H1 (cell line): ENCODE data around the gene FBN3. TPM values are rescaled to one million over a fixed set of nuclear protein-coding genes. Genes with fewer than 3 reads are reported as not detected.

Experiments used
- CTCF ChIA-PET: fragments of 300-600 bp; sonication (Branson Sonifier 250); formaldehyde crosslinking; loops from one replicate; lab custom pipeline; 2021; ENCODE audit not compliant: partially characterized antibody; lab: Charles Lee
- POLR2A ChIA-PET: fragments of 300-600 bp; sonication (Branson Sonifier 250); formaldehyde crosslinking; loops from one replicate; lab custom pipeline; 2021; ENCODE audit warnings: inconsistent platforms; ENCODE audit not compliant: partially characterized antibody; lab: Charles Lee
- DNase-seq, 2 experiments: peaks; one replicate each; pipeline versions ENCODE4 v3.0.0 to v3.0.0-alpha.2; 2010 to 2022; ENCODE audit warnings: low spot score in 2 of 2, low read depth in 1 of 2, mixed read lengths in 1 of 2
- FAIRE-seq: peaks from 2 replicates; lab custom pipeline; 2011; peaks lifted over from hg19 to GRCh38; lab: Jason Lieb, UNC
- H2AFZ ChIP-seq: 2 replicates; pipeline ENCODE4 v1.8.1; 2012; ENCODE audit warnings: low read length, inconsistent platforms
- H2AK5ac ChIP-seq: 2 replicates; pipeline ENCODE4 v1.6.1; 2013; ENCODE audit warnings: low read depth, low read length
- H2BK120ac ChIP-seq: replicated peaks from 2 replicates; pipeline ENCODE3; 2013; ENCODE audit warnings: low read depth, low read length, inconsistent platforms
- H2BK12ac ChIP-seq: 2 replicates; pipeline ENCODE4 v1.6.1; 2013; ENCODE audit warnings: low read depth, low read length
- H2BK15ac ChIP-seq: 2 replicates; pipeline ENCODE4 v1.6.1; 2013; ENCODE audit warnings: low read length
- H2BK20ac ChIP-seq: 2 replicates; pipeline ENCODE4 v1.6.1; 2013; ENCODE audit warnings: low read length
- H2BK5ac ChIP-seq: 2 replicates; pipeline ENCODE4 v1.6.1; 2013; ENCODE audit warnings: low read depth, low read length
- H3K14ac ChIP-seq: 2 replicates; pipeline ENCODE4 v1.6.1; 2013; ENCODE audit warnings: inconsistent platforms; ENCODE audit not compliant: insufficient read length
- H3K18ac ChIP-seq: 2 replicates; pipeline ENCODE4 v1.6.1; 2013; ENCODE audit warnings: low read length; ENCODE audit errors: extremely low read depth
- H3K23ac ChIP-seq: 2 replicates; pipeline ENCODE4 v1.6.1; 2013; ENCODE audit warnings: inconsistent platforms; ENCODE audit not compliant: insufficient read length
- H3K23me2 ChIP-seq: 2 replicates; pipeline ENCODE4 v1.6.1; 2013; ENCODE audit warnings: low read depth, low read length
- H3K27ac ChIP-seq: 2 replicates; pipeline ENCODE4 v1.6.1; 2011; ENCODE audit warnings: low read depth, low read length, inconsistent platforms
- H3K27me3 ChIP-seq, 4 experiments: replicated peaks in 1 of 4; 1 replicate in 1 of 4; 2 replicates in 3 of 4; pipeline versions ENCODE4 v1.6.1 to v1.8.1; 2011 to 2013; ENCODE audit warnings: low read length in 3 of 4, mild to moderate bottlenecking in 3 of 4, inconsistent platforms in 2 of 4, mixed read lengths in 2 of 4, moderate library complexity in 1 of 4; ENCODE audit not compliant: control insufficient read depth in 3 of 4, insufficient read depth in 3 of 4; ENCODE audit errors: extremely low read depth in 1 of 4
- H3K36me3 ChIP-seq, 4 experiments: 2 replicates each; pipeline versions ENCODE4 v1.6.1 to v1.8.1; 2011 to 2013; ENCODE audit warnings: mild to moderate bottlenecking in 4 of 4, low read length in 3 of 4, moderate library complexity in 2 of 4, control low read depth in 1 of 4, inconsistent platforms in 1 of 4; ENCODE audit not compliant: insufficient read depth in 4 of 4, control insufficient read depth in 2 of 4
- H3K4ac ChIP-seq: replicated peaks from 2 replicates; pipeline ENCODE3; 2013; ENCODE audit warnings: low read length, low read depth, mixed read lengths, inconsistent platforms; ENCODE audit not compliant: insufficient read length
- H3K4me1 ChIP-seq, 4 experiments: replicated peaks in 1 of 4; 1 replicate in 1 of 4; 2 replicates in 3 of 4; pipeline versions ENCODE4 v1.6.1 to v1.8.1; 2011 to 2013; ENCODE audit warnings: low read length in 3 of 4, inconsistent platforms in 2 of 4, mixed read lengths in 1 of 4; ENCODE audit not compliant: insufficient read depth in 4 of 4, control insufficient read depth in 3 of 4
- H3K4me2 ChIP-seq, 2 experiments: 2 replicates each; pipeline versions ENCODE4 v1.6.1 to v1.8.1; 2011 to 2013; ENCODE audit warnings: low read depth in 2 of 2, low read length in 2 of 2, control low read depth in 1 of 2, inconsistent platforms in 1 of 2, mild to moderate bottlenecking in 1 of 2; ENCODE audit not compliant: insufficient read depth in 1 of 2
- H3K4me3 ChIP-seq, 4 experiments: fragments of 200-600, 300-600 bp in 1 of 4; sonication (generic), shearing (Covaris generic), sonication (Bioruptor Twin) in 1 of 4; 2 replicates each; pipeline versions ENCODE4 v1.5.1 to v1.8.1; 2011 to 2016; ENCODE audit warnings: low read length in 4 of 4, low read depth in 3 of 4, control low read depth in 2 of 4, inconsistent platforms in 2 of 4, mild to moderate bottlenecking in 2 of 4, mixed read lengths in 1 of 4, moderate library complexity in 1 of 4; ENCODE audit not compliant: insufficient read depth in 2 of 4; ENCODE audit errors: extremely low read depth in 1 of 4
- H3K56ac ChIP-seq: replicated peaks from 2 replicates; pipeline ENCODE3; 2013; ENCODE audit warnings: low read depth, mild to moderate bottlenecking, mixed read lengths, low read length, inconsistent platforms; ENCODE audit not compliant: insufficient read length
- H3K79me1 ChIP-seq: 2 replicates; pipeline ENCODE4 v1.6.1; 2013; ENCODE audit warnings: low read depth, low read length, control low read depth
- H3K79me2 ChIP-seq, 2 experiments: 2 replicates each; pipeline versions ENCODE4 v1.6.1 to v1.8.1; 2012 to 2013; ENCODE audit warnings: low read length in 2 of 2, mild to moderate bottlenecking in 2 of 2, inconsistent platforms in 1 of 2; ENCODE audit not compliant: insufficient read depth in 2 of 2, control insufficient read depth in 1 of 2
- H3K9ac ChIP-seq, 4 experiments: replicated peaks in 1 of 4; 1 replicate in 1 of 4; 2 replicates in 3 of 4; pipeline versions ENCODE4 v1.6.1 to v1.8.1; 2011 to 2013; ENCODE audit warnings: low read depth in 3 of 4, low read length in 3 of 4, control low read depth in 2 of 4, mild to moderate bottlenecking in 2 of 4, moderate library complexity in 2 of 4, inconsistent platforms in 1 of 4; ENCODE audit errors: extremely low read depth in 1 of 4
- H3K9me3 ChIP-seq, 2 experiments: 2 replicates each; pipeline versions ENCODE4 v1.6.1 to v1.8.1; 2012 to 2013; ENCODE audit warnings: mild to moderate bottlenecking in 2 of 2, moderate library complexity in 2 of 2, control low read depth in 1 of 2, inconsistent platforms in 1 of 2, low read depth in 1 of 2, low read length in 1 of 2, mixed read lengths in 1 of 2; ENCODE audit not compliant: insufficient read depth in 2 of 2
- H4K20me1 ChIP-seq, 2 experiments: replicated peaks in 1 of 2; 2 replicates each; pipeline versions ENCODE3 to v1.8.1; 2011 to 2013; ENCODE audit warnings: inconsistent platforms in 2 of 2, low read length in 2 of 2, mild to moderate bottlenecking in 1 of 2; ENCODE audit not compliant: insufficient read depth in 2 of 2, control insufficient read depth in 1 of 2
- H4K5ac ChIP-seq: 2 replicates; pipeline ENCODE4 v1.6.1; 2013; ENCODE audit warnings: low read length, low read depth, mixed read lengths, inconsistent platforms; ENCODE audit not compliant: insufficient read length
- H4K8ac ChIP-seq: 2 replicates; pipeline ENCODE4 v1.8.0; 2013; ENCODE audit warnings: mild to moderate bottlenecking, moderate library complexity, low read length, inconsistent platforms; ENCODE audit not compliant: insufficient read depth; ENCODE audit errors: extremely low read depth
- H4K91ac ChIP-seq: replicated peaks from 2 replicates; pipeline ENCODE3; 2013; ENCODE audit warnings: low read length, mixed read lengths, inconsistent platforms; ENCODE audit not compliant: insufficient read length
- CEBPB ChIP-seq: IDR thresholded peaks from 2 replicates; pipeline ENCODE4 v1.6.1; 2012; ENCODE audit warnings: low read depth, low read length
- CREB1 ChIP-seq: IDR thresholded peaks from 2 replicates; pipeline ENCODE4 v1.6.1; 2012; ENCODE audit warnings: inconsistent platforms
- KDM4A ChIP-seq: IDR thresholded peaks from one replicate; pipeline ENCODE4 v1.7.1; 2012; ENCODE audit warnings: low read depth, mild to moderate bottlenecking, moderate library complexity, low read length, inconsistent platforms; ENCODE audit not compliant: severe bottlenecking
- NANOG ChIP-seq: IDR thresholded peaks from 2 replicates; pipeline ENCODE4 v1.6.1; 2011; ENCODE audit warnings: low read length, low read depth, mild to moderate bottlenecking, inconsistent platforms; ENCODE audit not compliant: insufficient read depth, poor library complexity, severe bottlenecking
- PHF8 ChIP-seq: fragments of 200-600 bp; sonication (generic); conservative IDR thresholded peaks from 2 replicates; pipeline ENCODE4 v1.7.1; 2012; ENCODE audit warnings: low read depth, mild to moderate bottlenecking, inconsistent platforms, low read length, moderate library complexity
- POLR2AphosphoS5 ChIP-seq: IDR thresholded peaks from 2 replicates; pipeline ENCODE4 v1.6.1; 2011; ENCODE audit warnings: low read depth, low read length
- POU5F1 ChIP-seq: IDR thresholded peaks from 2 replicates; pipeline ENCODE4 v1.6.1; 2011; ENCODE audit warnings: low read depth, mild to moderate bottlenecking, low read length, moderate library complexity
- RBBP5 ChIP-seq: IDR thresholded peaks from 2 replicates; pipeline ENCODE4 v1.7.1; 2012; ENCODE audit warnings: low read depth, mild to moderate bottlenecking, inconsistent platforms, low read length, moderate library complexity, borderline replicate concordance
- SIN3A ChIP-seq, 2 experiments: IDR thresholded peaks in 1 of 2; conservative IDR thresholded peaks in 1 of 2; 2 replicates each; pipeline ENCODE4 v1.6.1; 2011 to 2012; ENCODE audit warnings: low read length in 2 of 2, improper control_type of control experiment in 1 of 2, low read depth in 1 of 2, mild to moderate bottlenecking in 1 of 2
- SP1 ChIP-seq: IDR thresholded peaks from 2 replicates; pipeline ENCODE4 v1.6.1; 2011; ENCODE audit warnings: low read depth, low read length
- TBP ChIP-seq: IDR thresholded peaks from 2 replicates; pipeline ENCODE4 v1.6.1; 2011; ENCODE audit warnings: low read depth, low read length, improper control_type of control experiment
- ZNF274 ChIP-seq: IDR thresholded peaks from 2 replicates; pipeline ENCODE4 v1.7.0; 2012; ENCODE audit warnings: low read length, borderline replicate concordance; ENCODE audit errors: extremely low read depth
- WGBS, 2 experiments: shearing (Covaris generic) in 1 of 2; methylation state at CpG; one replicate each; pipeline versions ENCODE4 v1.1.6 to v1.1.7; 2013 to 2015; ENCODE audit warnings: low lambda C conversion rate in 2 of 2, mixed read lengths in 2 of 2, inconsistent platforms in 1 of 2, low coverage in 1 of 2, missing lambda C conversion rate in 1 of 2; ENCODE audit not compliant: insufficient replicate concordance in 2 of 2, insufficient coverage in 1 of 2, insufficient read length in 1 of 2; ENCODE audit errors: extremely low coverage in 1 of 2, missing lambda C conversion rate in 1 of 2; 5-methylcytosine and 5-hydroxymethylcytosine counted together
- polyA plus RNA-seq, 7 experiments: library from polyadenylated mRNA; depleted of rRNA in 3 of 7; stranded (reverse) in 5 of 7; unstranded in 2 of 7; fragments of >200 nt in 5 of 7; fragments of 200-250 nt in 2 of 7; gene quantifications; 1 replicate in 5 of 7; 2 replicates in 1 of 7; 4 replicates in 1 of 7; pipeline versions ENCODE4 v1.2.1 to v1.2.3, GENCODE V29; 2011 to 2013; ENCODE audit warnings: missing spikeins in 2 of 7, mixed read lengths in 2 of 7
- total RNA-seq: library from RNA; stranded (reverse); fragmentation: NEBNext Ultra II Directional; extraction: Animal tissue kit (Norgen Biotek cat#: 25700); gene quantifications from 2 replicates; pipeline ENCODE4 v1.2.1, GENCODE V29; 2021

FBN3 gene
- total and polyA plus RNA-seq, 2 of the 8 experiments (the other 6 are each of a cell fraction or from before 2014, with no cell fraction given): 37.1 to 38.7 TPM

DNA sequence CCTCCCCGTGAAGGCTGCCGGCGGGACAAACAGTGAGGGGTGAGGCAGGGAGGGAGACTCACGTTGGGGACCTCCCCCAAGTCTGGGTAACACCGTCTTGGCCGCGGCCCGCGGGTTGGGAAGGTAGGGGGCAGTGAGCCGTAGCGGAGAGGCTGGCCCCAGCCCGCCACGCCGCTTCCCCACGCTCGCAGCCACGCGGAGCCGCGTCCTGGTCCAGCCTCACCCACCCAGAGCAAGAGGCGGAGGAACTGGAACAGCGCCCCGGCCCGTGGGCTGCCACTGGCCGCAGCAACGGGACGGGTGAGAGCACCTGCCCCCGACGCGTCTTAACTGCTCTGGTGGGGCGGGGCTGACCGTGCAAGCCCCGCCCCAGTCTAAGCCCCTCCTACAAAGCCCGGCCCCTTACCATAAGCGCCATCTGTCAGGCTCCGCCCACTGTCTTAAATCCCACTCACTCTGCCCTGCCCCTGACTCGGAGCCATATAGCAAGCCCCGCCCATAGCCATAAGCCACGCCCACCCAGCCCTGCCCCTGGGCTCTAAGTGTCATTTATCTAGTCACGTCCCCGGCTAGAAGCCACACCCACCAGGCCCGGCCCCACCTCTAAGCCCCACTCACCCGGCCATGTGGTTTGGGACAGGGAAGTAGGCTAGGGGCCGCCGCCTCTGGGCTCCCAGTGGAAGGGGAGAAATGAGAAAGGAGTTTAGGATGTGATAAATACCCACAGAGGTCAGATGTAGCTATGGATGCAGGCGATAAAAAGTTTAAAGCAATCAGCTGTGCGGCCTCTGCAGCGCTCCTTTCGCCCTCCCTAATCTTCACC, 98.9 kb downstream of the FBN3 start:
- CTCF ChIA-PET: no interaction called here
- TF ChIP-seq POU5F1 (no peak), NANOG (no peak), PHF8 (peak; percentile 64; the same call in 1 of the 2 replicates), TBP (peak; percentile 56; the same call in 1 of the 2 replicates), KDM4A (peak; percentile 84), POLR2AphosphoS5 (peak; percentile 60), CEBPB (no peak), CREB1 (no peak), SIN3A (conservative IDR thresholded peaks at IDR 0.05 in 1 of 2, IDR thresholded peaks at IDR 0.05 in 1 of 2; ENCODE audit: low read depth in 1 of 2, low read length in 2 of 2) (peak in 1 of 2 experiments; percentile 16; a peak in 1 of 4 replicates), RBBP5 (no peak), ZNF274 (no peak), SP1 (peak; percentile 60)

More for the DNA sequence above, 98.9 kb downstream of the FBN3 start:
- H4K5ac ChIP-seq: no peak overlapping the region
- FAIRE-seq (peak; percentile 28), DNase-seq (peak; percentile 100)
- peak overlapping the region; percentile 42 to 83 for H3K4me2 ChIP-seq
- H3K4ac ChIP-seq: peak overlapping the region; percentile 23
- H3K4me1 ChIP-seq: peaks cover 2 to 18% (median 7%) of the 10 kb centered on the region in 4 experiments; a peak in 6 of 7 replicates
- no peak overlapping the region for H2BK5ac ChIP-seq
- no peaks in the 10 kb centered on the region for H3K79me1 ChIP-seq
- no peak overlapping the region for H3K23ac ChIP-seq
- no peak overlapping the region for H2BK120ac ChIP-seq
- H4K8ac ChIP-seq: peak overlapping the region; percentile 93; the same call in 1 of the 2 replicates
- H4K91ac ChIP-seq: peak overlapping the region; percentile 65
- no peaks in the 10 kb centered on the region for H3K79me2 ChIP-seq
- no peak overlapping the region for H3K27ac ChIP-seq
- peak overlapping the region; percentile 36; the same call in 1 of the 2 replicates for H2BK15ac ChIP-seq
- no peak overlapping the region for H3K14ac ChIP-seq
- 14% methylated on average over 33 of the region's 49 CpGs; no CpG with 5 or more reads in 1 of the 2 experiments for WGBS, 2 experiments
- POLR2A ChIA-PET: no interaction called here
- no peaks in the 10 kb centered on the region for H3K36me3 ChIP-seq
- H3K23me2 ChIP-seq: no peaks in the 10 kb centered on the region; the same call in 1 of the 2 replicates
- H2BK12ac ChIP-seq: no peak overlapping the region; the same call in 1 of the 2 replicates
- peak overlapping the region; percentile 29 to 64 (median 48) for H3K4me3 ChIP-seq
- peak overlapping the region; percentile 78 for H3K18ac ChIP-seq
- peak overlapping the region; percentile 77; the same call in 1 of the 2 replicates for H2AFZ ChIP-seq
- H4K20me1 ChIP-seq: no peaks in the 10 kb centered on the region
- H2BK20ac ChIP-seq: no peak overlapping the region
- peaks cover 0 to 7% (median 5%) of the 10 kb centered on the region in 4 experiments; a peak in 5 of 7 replicates for H3K27me3 ChIP-seq
- no peak overlapping the region for H2AK5ac ChIP-seq
- no peak overlapping the region for H3K56ac ChIP-seq
- H3K9me3 ChIP-seq: no peaks in the 10 kb centered on the region
- H3K9ac ChIP-seq: peak overlapping the region in 1 of 4 experiments; percentile 38; a peak in 3 of 7 replicates
